SK-N-SH (cell line): ENCODE measurements around the gene PRPS1.

Source experiments
- EP300 ChIP-seq, 2 experiments: IDR thresholded peaks; 2 replicates each; pipeline versions ENCODE4 v1.4.0 to v1.6.1; 2012; ENCODE audit warnings: borderline replicate concordance in 1 of 2, low read depth in 1 of 2, low read length in 1 of 2
- EZH2phosphoT487 ChIP-seq: fragments of 200-600 bp; sonication (generic); IDR thresholded peaks from 2 replicates; pipeline ENCODE4 v1.6.1; 2017; ENCODE audit warnings: low read depth, mixed run types, mild to moderate bottlenecking, antibody characterized with exemption, moderate library complexity, borderline replicate concordance
- GATA2 ChIP-seq: sonication (generic); formaldehyde crosslinking; IDR thresholded peaks from 2 replicates; pipeline ENCODE4 v1.5.0; 2020; ENCODE audit warnings: mild to moderate bottlenecking, missing genetic modification reagents
- JUND ChIP-seq: IDR thresholded peaks from 2 replicates; pipeline ENCODE4 v1.4.0; 2012
- MXI1 ChIP-seq: IDR thresholded peaks from 2 replicates; pipeline ENCODE4 v1.6.1; 2012; ENCODE audit warnings: mild to moderate bottlenecking, low read depth, low read length, improper control_type of control experiment
- NFIC ChIP-seq: IDR thresholded peaks from 2 replicates; pipeline ENCODE4 v1.4.0; 2012; ENCODE audit warnings: borderline replicate concordance
- RAD21 ChIP-seq: IDR thresholded peaks from 2 replicates; pipeline ENCODE4 v1.6.1; 2012; ENCODE audit warnings: mild to moderate bottlenecking, low read length
- RFX5 ChIP-seq: IDR thresholded peaks from 2 replicates; pipeline ENCODE4 v1.6.1; 2012; ENCODE audit warnings: mild to moderate bottlenecking, improper control_type of control experiment, low read length
- SMC3 ChIP-seq: IDR thresholded peaks from 2 replicates; pipeline ENCODE4 v1.6.1; 2012; ENCODE audit warnings: low read depth, low read length, improper control_type of control experiment
- TF ChIP-seq, protein P1 (sequence below): fragments of 200-600 bp; sonication (generic); IDR thresholded peaks from 2 replicates; pipeline ENCODE4 v1.6.1; 2017; ENCODE audit warnings: antibody characterized with exemption, mild to moderate bottlenecking, moderate library complexity

DNA sequence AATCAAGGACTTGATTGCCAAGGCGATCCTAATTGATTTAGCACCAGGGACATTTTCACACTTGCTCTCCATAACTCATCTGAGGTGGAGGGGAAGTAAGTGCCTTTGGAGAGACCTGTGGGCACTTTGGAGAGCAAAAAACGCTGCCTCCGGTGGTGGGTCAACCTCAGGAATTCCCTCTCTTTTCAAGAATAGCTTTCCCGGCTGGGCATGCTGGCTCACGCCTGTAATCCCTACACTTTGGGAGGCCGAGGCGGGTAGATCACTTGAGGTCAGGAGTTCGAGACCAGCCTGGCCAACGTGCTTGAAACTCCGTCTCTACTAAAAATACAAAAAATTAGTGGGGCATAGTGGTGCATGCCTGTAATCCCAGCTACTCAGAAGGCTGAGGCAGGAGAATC is 49.2 kb downstream of the PRPS1 start:
- TF ChIP-seq, protein P1, sequence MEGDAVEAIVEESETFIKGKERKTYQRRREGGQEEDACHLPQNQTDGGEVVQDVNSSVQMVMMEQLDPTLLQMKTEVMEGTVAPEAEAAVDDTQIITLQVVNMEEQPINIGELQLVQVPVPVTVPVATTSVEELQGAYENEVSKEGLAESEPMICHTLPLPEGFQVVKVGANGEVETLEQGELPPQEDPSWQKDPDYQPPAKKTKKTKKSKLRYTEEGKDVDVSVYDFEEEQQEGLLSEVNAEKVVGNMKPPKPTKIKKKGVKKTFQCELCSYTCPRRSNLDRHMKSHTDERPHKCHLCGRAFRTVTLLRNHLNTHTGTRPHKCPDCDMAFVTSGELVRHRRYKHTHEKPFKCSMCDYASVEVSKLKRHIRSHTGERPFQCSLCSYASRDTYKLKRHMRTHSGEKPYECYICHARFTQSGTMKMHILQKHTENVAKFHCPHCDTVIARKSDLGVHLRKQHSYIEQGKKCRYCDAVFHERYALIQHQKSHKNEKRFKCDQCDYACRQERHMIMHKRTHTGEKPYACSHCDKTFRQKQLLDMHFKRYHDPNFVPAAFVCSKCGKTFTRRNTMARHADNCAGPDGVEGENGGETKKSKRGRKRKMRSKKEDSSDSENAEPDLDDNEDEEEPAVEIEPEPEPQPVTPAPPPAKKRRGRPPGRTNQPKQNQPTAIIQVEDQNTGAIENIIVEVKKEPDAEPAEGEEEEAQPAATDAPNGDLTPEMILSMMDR, result peak; percentile 40
- no peak for TF ChIP-seq NFIC
- TF ChIP-seq EP300 (IDR thresholded peaks at IDR 0.05; ENCODE audit: borderline replicate concordance in 1 of 2, low read depth in 1 of 2, low read length in 1 of 2), result no peak
- no peak for TF ChIP-seq RFX5
- TF ChIP-seq EZH2phosphoT487, result no peak
- TF ChIP-seq RAD21, result no peak
- TF ChIP-seq GATA2 (CRISPR knock-in tag), result no peak
- no peak for TF ChIP-seq MXI1
- TF ChIP-seq JUND, result no peak
- TF ChIP-seq SMC3, result no peak
